Uterus (tissue), 4 donors: ENCODE results near the gene SCCPDH. TPM values are rescaled to one million over a fixed set of nuclear protein-coding genes. Genes with fewer than 3 reads are reported as not detected.

ENCODE experiments used
- DNase-seq, 2 donors: peaks; one replicate each; pipeline ENCODE4 v3.0.0-alpha.2; 2019 to 2020
- H3K27ac ChIP-seq, 2 donors: fragments of 200-600 bp; sonication (generic); 1 replicate in 1 of 2; 2 replicates in 1 of 2; pipeline ENCODE4 v1.5.1; 2016 to 2018
- H3K27me3 ChIP-seq, 2 donors: fragments of 200-600 bp; sonication (generic); one replicate each; pipeline ENCODE4 v1.5.1; 2018 to 2019; ENCODE audit warnings: control low read depth in 1 of 2
- H3K36me3 ChIP-seq, 2 donors: fragments of 200-600 bp; sonication (generic); one replicate each; pipeline ENCODE4 v1.5.1; 2019; ENCODE audit warnings: control low read depth in 1 of 2
- H3K4me1 ChIP-seq, 2 donors: fragments of 200-600 bp; sonication (generic); one replicate each; pipeline ENCODE4 v1.5.1; 2018 to 2019; ENCODE audit warnings: control low read depth in 1 of 2
- H3K4me3 ChIP-seq, 2 donors: fragments of 200-600 bp; sonication (generic); 1 replicate in 1 of 2; 2 replicates in 1 of 2; pipeline ENCODE4 v1.5.1; 2018 to 2019; ENCODE audit warnings: mild to moderate bottlenecking in 1 of 2
- H3K9me3 ChIP-seq, 2 donors: fragments of 200-600 bp; sonication (generic); one replicate each; pipeline ENCODE4 v1.5.1; 2019; ENCODE audit warnings: control low read depth in 1 of 2
- POLR2A ChIP-seq, 2 donors: fragments of 450-650 bp; IDR thresholded peaks; one replicate each; pipeline ENCODE4 v1.6.1; 2016; ENCODE audit warnings: antibody characterized with exemption in 2 of 2, mild to moderate bottlenecking in 1 of 2, moderate library complexity in 1 of 2
- intact Hi-C: fragments of 100-400 bp; cut with DNase I; formaldehyde crosslinking; loops from one replicate; pipeline ENCODE4 v1.15.1; 2023; ENCODE audit warnings: low total_unique reads
- total RNA-seq, 4 donors: library from RNA; depleted of rRNA in 3 of 4; stranded (reverse); fragments of >200 nt in 3 of 4; gene quantifications; one replicate each; pipeline versions ENCODE4 v1.1.0 to v1.2.4, GENCODE V29; 2014 to 2023
- TF ChIP-seq, protein P1 (sequence below), 4 experiments: fragments of 200-600 bp in 2 of 4; fragments of 450-650 bp in 2 of 4; sonication (generic) in 2 of 4; IDR thresholded peaks; one replicate each; pipeline ENCODE4 v1.5.1; 2016 to 2019; ENCODE audit warnings: antibody characterized with exemption in 4 of 4, mild to moderate bottlenecking in 2 of 4, moderate library complexity in 1 of 4
- donor health status: DM: yes; HTN: yes; CAD: no.

Gene SCCPDH
- total RNA-seq, 4 donors from 2014 or later, result 12.9 to 53.4 (median 22.1) TPM

DNA sequence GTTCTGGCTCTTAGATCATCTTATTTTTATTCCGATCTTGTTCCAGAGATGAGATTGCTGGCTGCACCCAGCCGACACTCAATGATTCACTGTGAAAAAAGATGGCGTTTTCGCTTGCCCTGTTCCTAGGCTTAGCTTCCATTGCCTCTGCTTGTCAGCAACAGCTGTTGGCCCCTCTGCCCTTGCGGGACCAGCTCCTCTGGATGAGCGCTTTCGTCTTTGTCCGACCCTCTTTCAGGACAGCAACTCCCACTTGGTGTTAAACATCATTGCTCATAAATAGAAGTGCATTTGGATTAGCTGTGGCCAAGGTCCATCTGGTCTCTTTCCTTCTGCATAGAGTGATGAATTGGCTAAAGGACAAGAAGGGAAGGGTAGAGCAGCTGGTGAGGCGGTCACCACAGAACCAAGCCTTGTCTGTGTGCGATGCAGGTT is 43.5 kb upstream of the SCCPDH start:
- no peak for TF ChIP-seq POLR2A (IDR thresholded peaks at IDR 0.05)
- TF ChIP-seq, protein P1, sequence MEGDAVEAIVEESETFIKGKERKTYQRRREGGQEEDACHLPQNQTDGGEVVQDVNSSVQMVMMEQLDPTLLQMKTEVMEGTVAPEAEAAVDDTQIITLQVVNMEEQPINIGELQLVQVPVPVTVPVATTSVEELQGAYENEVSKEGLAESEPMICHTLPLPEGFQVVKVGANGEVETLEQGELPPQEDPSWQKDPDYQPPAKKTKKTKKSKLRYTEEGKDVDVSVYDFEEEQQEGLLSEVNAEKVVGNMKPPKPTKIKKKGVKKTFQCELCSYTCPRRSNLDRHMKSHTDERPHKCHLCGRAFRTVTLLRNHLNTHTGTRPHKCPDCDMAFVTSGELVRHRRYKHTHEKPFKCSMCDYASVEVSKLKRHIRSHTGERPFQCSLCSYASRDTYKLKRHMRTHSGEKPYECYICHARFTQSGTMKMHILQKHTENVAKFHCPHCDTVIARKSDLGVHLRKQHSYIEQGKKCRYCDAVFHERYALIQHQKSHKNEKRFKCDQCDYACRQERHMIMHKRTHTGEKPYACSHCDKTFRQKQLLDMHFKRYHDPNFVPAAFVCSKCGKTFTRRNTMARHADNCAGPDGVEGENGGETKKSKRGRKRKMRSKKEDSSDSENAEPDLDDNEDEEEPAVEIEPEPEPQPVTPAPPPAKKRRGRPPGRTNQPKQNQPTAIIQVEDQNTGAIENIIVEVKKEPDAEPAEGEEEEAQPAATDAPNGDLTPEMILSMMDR (IDR thresholded peaks at IDR 0.05), result no peak
- Histone ChIP-seq H3K4me3 (no peak overlapping the region), H3K36me3 (no peaks in the 10 kb centered on the region), H3K27ac (peak overlapping the region in 1 of 2 donors; percentile 54), H3K9me3 (no peaks in the 10 kb centered on the region), H3K4me1 (no peaks in the 10 kb centered on the region), H3K27me3 (no peaks in the 10 kb centered on the region)
- intact Hi-C loops, result no loop called here
- no peak for DNase-seq

DNA sequence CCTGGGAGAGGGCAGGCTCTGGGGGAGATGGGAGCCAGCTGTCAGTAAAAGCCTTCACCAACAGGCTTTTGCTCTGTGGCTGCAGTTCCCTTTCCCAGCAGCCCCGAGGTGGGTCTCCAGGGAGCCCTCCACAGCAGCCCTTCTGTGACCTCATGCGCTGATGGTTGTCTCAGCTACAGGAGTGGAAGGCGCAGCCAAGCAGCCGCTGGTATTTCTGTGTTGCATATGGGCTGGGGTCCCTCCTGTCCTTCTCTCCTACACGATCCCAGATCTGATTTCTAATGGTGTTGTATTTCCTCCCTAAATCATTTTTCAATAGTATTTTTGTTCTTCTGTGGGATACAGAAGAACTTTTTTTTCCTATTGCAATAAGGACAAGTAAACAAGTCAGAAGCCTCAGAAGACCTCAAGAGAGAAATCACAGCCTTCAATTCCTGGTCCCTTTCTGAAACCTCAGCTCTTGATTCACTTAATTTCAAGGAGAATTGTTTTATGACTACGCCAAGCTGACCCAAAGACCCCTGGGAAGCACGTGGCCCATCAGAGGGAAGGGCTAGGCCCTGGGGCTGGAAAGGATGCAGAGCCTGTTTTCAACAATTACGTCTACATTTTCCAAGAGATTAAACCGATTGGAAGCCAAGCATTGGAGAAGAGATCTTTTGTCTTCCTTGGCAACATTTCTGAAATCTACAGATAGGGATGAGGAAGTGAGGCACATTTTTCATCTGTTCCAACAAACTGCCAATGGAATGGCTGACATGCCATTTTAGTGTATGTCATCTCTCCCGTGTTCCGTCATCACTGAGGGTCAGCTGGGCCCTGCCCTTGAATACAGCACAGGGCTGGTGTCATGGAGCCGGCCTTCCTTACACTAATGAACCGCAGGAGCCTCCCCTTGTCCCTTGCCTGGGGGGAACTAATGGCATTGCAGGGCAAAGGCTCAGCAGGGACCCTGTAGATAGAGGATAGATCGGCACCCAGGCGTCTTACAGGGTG is 42.0 kb upstream of the SCCPDH start:
- no peaks in the 10 kb centered on the region for H3K27me3 ChIP-seq
- intact Hi-C loops, result no loop called here

DNA sequence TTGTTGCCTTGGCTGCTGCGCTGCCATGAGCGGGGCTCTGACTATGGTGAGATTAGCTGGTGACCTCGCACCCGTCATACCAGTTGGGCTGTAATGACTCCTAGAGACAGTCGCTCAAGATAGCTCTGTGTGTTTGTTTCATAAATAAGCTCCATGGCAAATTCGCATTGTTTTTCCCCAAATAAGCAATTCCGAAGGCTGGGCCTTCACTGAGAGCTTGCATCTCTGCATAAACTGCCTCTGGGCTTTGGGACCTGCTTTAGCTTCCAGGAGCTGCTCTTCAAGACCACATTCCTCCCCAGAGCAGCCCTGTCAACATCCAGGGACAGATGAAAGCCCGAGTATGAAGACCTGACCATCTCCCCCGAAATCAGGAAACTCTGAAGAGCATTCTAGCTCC is 40.7 kb upstream of the SCCPDH start:
- Histone ChIP-seq H3K4me3 (no peak overlapping the region), H3K9me3 (no peaks in the 10 kb centered on the region), H3K4me1 (no peaks in the 10 kb centered on the region), H3K27me3 (no peaks in the 10 kb centered on the region), H3K36me3 (no peaks in the 10 kb centered on the region), H3K27ac (no peak overlapping the region)
- no peak for TF ChIP-seq POLR2A (IDR thresholded peaks at IDR 0.05)
- TF ChIP-seq, protein P1 (IDR thresholded peaks at IDR 0.05), result no peak
- intact Hi-C loops, result no loop called here
- DNase-seq, result no peak

More for the DNA sequence above, 42.0 kb upstream of the SCCPDH start:
- peak in 1 of 2 donors; percentile 33 for DNase-seq
- no peaks in the 10 kb centered on the region for H3K36me3 ChIP-seq
- H3K4me3 ChIP-seq, result no peak overlapping the region
- no peaks in the 10 kb centered on the region for H3K9me3 ChIP-seq
- TF ChIP-seq, protein P1 (IDR thresholded peaks at IDR 0.05), result no peak
- TF ChIP-seq POLR2A (IDR thresholded peaks at IDR 0.05), result no peak
- no peaks in the 10 kb centered on the region for H3K4me1 ChIP-seq
- H3K27ac ChIP-seq, result peak overlapping the region; percentile 54

DNA sequence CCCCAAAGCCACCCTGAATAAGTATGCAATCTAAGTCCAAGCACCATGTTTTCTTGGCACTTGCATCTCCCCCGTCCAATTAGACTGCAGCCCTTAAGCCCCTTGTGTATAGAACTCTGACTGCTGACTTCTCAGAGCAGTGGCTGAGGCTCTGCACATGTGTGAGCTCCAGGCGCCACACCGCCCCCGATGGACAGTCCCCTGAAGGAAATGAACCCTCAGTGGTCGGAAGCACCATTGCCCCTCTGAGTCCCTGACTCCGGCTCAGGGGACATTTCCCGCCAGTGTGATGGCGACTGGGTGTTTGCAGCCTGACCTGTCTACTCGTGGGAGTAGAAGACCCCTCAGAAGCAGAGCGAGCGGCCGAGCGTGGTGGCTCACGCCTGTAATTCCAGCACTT is 37.2 kb upstream of the SCCPDH start:
- no peak overlapping the region for H3K4me3 ChIP-seq
- H3K36me3 ChIP-seq, result no peaks in the 10 kb centered on the region
- no peak for DNase-seq
- H3K9me3 ChIP-seq, result no peaks in the 10 kb centered on the region
- intact Hi-C loops, result no loop called here
- TF ChIP-seq, protein P1 (IDR thresholded peaks at IDR 0.05), result no peak
- no peak for TF ChIP-seq POLR2A (IDR thresholded peaks at IDR 0.05)
- no peak overlapping the region for H3K27ac ChIP-seq
- peaks cover 0 to 5% of the 10 kb centered on the region in 2 donors for H3K4me1 ChIP-seq
- H3K27me3 ChIP-seq, result no peaks in the 10 kb centered on the region

DNA sequence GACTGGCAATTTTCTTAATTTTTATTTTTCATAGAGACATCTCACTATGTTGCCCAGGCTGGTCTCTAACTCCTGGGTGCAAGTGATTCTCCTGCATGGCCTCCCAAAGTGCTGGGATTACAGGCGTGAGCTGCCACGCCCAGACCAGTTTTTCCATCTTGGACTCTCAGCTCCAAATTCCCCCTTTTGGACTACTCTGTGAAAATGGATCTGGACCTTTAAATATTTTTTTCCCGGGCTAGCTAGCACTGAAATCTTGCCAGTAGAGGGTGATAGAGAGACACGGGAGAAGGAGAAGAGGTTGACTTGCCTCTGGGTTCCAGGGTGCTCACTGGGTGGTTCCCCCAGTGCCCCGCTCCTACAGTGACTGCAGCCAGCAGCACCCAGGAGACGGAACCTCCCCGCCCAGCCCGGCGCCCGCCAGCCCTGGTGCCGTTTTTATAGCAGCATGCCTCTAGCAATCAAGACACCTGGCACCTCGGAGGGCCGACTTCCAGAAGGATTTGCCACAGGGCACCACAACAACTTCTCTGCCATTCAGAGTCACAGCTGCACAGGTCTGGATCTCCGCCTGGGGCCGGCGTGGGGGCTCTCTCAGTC is 34.7 kb upstream of the SCCPDH start:
- Histone ChIP-seq H3K36me3 (no peaks in the 10 kb centered on the region), H3K27me3 (no peaks in the 10 kb centered on the region), H3K27ac (peak overlapping the region in 1 of 2 donors; percentile 21), H3K9me3 (no peaks in the 10 kb centered on the region), H3K4me3 (peak overlapping the region in 1 of 2 donors; percentile 3), H3K4me1 (peaks cover 0 to 5% of the 10 kb centered on the region in 2 donors)
- intact Hi-C loops, result loop anchor here (10.0 kb wide), 1 partner anchor 125 kb away; the partner anchor contains the start of genes CNST and TFB2M
- no peak for TF ChIP-seq POLR2A (IDR thresholded peaks at IDR 0.05)
- TF ChIP-seq, protein P1 (IDR thresholded peaks at IDR 0.05), result peak; percentile 52 to 71 (median 62)
- DNase-seq, result peak; percentile 27 to 36
